H1 (cell line): ENCODE results near the gene LSM4. TPM values are rescaled to one million over a fixed set of nuclear protein-coding genes. Genes with fewer than 3 reads are reported as not detected.

Source experiments
- ASH2L ChIP-seq: fragments of 200-600, 300-600 bp; sonication (generic); IDR thresholded peaks from one replicate; pipeline ENCODE4 v1.7.1; 2017; ENCODE audit warnings: low read length
- BCL11A ChIP-seq, 2 experiments: IDR thresholded peaks; one replicate each; pipeline ENCODE4 v1.6.1; 2011; ENCODE audit warnings: low read depth in 2 of 2, low read length in 2 of 2, mild to moderate bottlenecking in 2 of 2
- BRCA1 ChIP-seq: IDR thresholded peaks from 2 replicates; pipeline ENCODE4 v1.6.1; 2012; ENCODE audit warnings: low read depth, low read length, improper control_type of control experiment
- CHD1 ChIP-seq: IDR thresholded peaks from 2 replicates; pipeline ENCODE4 v1.6.1; 2012; ENCODE audit warnings: low read depth, low read length, improper control_type of control experiment
- CHD2 ChIP-seq: IDR thresholded peaks from 2 replicates; pipeline ENCODE4 v1.6.1; 2012; ENCODE audit warnings: low read length, improper control_type of control experiment
- CTBP2 ChIP-seq: IDR thresholded peaks from 2 replicates; pipeline ENCODE4 v1.7.0; 2011; ENCODE audit warnings: borderline replicate concordance, mild to moderate bottlenecking, moderate library complexity, mixed read lengths, low read length; ENCODE audit not compliant: insufficient read depth, insufficient read length
- EGR1 ChIP-seq: IDR thresholded peaks from 2 replicates; pipeline ENCODE4 v1.6.1; 2011; ENCODE audit warnings: low read depth, low read length, borderline replicate concordance
- GABPA ChIP-seq: IDR thresholded peaks from 2 replicates; pipeline ENCODE4 v1.6.1; 2011; ENCODE audit warnings: mild to moderate bottlenecking, low read length, moderate library complexity, borderline replicate concordance; ENCODE audit not compliant: insufficient read depth
- MAX ChIP-seq: IDR thresholded peaks from 2 replicates; pipeline ENCODE4 v1.6.1; 2012; ENCODE audit warnings: inconsistent platforms
- POLR2A ChIP-seq, 2 experiments: IDR thresholded peaks; 1 replicate in 1 of 2; 2 replicates in 1 of 2; pipeline ENCODE4 v1.6.1; 2011; ENCODE audit warnings: low read depth in 2 of 2, low read length in 2 of 2, mild to moderate bottlenecking in 2 of 2; ENCODE audit errors: control extremely low read depth in 1 of 2
- POLR2AphosphoS5 ChIP-seq: IDR thresholded peaks from 2 replicates; pipeline ENCODE4 v1.6.1; 2011; ENCODE audit warnings: low read depth, low read length
- RBBP5 ChIP-seq: IDR thresholded peaks from 2 replicates; pipeline ENCODE4 v1.7.1; 2012; ENCODE audit warnings: low read depth, mild to moderate bottlenecking, inconsistent platforms, low read length, moderate library complexity, borderline replicate concordance
- RFX5 ChIP-seq: IDR thresholded peaks from 2 replicates; pipeline ENCODE4 v1.6.1; 2011; ENCODE audit warnings: low read depth, low read length, improper control_type of control experiment, borderline replicate concordance
- RXRA ChIP-seq: IDR thresholded peaks from 2 replicates; pipeline ENCODE4 v1.6.1; 2011; ENCODE audit warnings: low read depth, mild to moderate bottlenecking, low read length, moderate library complexity; ENCODE audit not compliant: insufficient read depth
- SIN3A ChIP-seq, 2 experiments: IDR thresholded peaks in 1 of 2; conservative IDR thresholded peaks in 1 of 2; 2 replicates each; pipeline ENCODE4 v1.6.1; 2011 to 2012; ENCODE audit warnings: low read length in 2 of 2, improper control_type of control experiment in 1 of 2, low read depth in 1 of 2, mild to moderate bottlenecking in 1 of 2
- SIX5 ChIP-seq: IDR thresholded peaks from 2 replicates; pipeline ENCODE4 v1.6.1; 2011; ENCODE audit warnings: mild to moderate bottlenecking, low read depth, low read length
- SUZ12 ChIP-seq: fragments of 200-600 bp; sonication (generic); IDR thresholded peaks from 2 replicates; pipeline ENCODE4 v1.6.1; 2012; ENCODE audit warnings: mild to moderate bottlenecking, inconsistent platforms, low read length, moderate library complexity, mixed read lengths
- TEAD4 ChIP-seq: IDR thresholded peaks from 2 replicates; pipeline ENCODE4 v1.6.1; 2012; ENCODE audit warnings: low read depth, low read length, inconsistent platforms, mixed read lengths
- polyA plus RNA-seq, 7 experiments: library from polyadenylated mRNA; depleted of rRNA in 3 of 7; stranded (reverse) in 5 of 7; unstranded in 2 of 7; fragments of >200 nt in 5 of 7; fragments of 200-250 nt in 2 of 7; gene quantifications; 1 replicate in 5 of 7; 2 replicates in 1 of 7; 4 replicates in 1 of 7; pipeline versions ENCODE4 v1.2.1 to v1.2.3, GENCODE V29; 2011 to 2013; ENCODE audit warnings: missing spikeins in 2 of 7, mixed read lengths in 2 of 7
- total RNA-seq: library from RNA; stranded (reverse); fragmentation: NEBNext Ultra II Directional; extraction: Animal tissue kit (Norgen Biotek cat#: 25700); gene quantifications from 2 replicates; pipeline ENCODE4 v1.2.1, GENCODE V29; 2021
- TF ChIP-seq, protein P1 (sequence below): IDR thresholded peaks from 2 replicates; pipeline ENCODE4 v1.6.1; 2012; ENCODE audit warnings: low read length, inconsistent platforms
- TF ChIP-seq, protein P2 (sequence below): IDR thresholded peaks from 2 replicates; pipeline ENCODE4 v1.6.1; 2011; ENCODE audit warnings: low read depth, mild to moderate bottlenecking, low read length; ENCODE audit not compliant: insufficient read depth
- TF ChIP-seq, protein P3 (sequence below): IDR thresholded peaks from 2 replicates; pipeline ENCODE4 v1.6.1; 2012; ENCODE audit warnings: inconsistent platforms

Gene LSM4
- total and polyA plus RNA-seq, 2 of the 8 experiments (the other 6 are each of a cell fraction or from before 2014, with no cell fraction given), result 302 to 319 TPM

GRCh38 chr19:18280247-18281081 lies 42.4 kb downstream of the LSM4 start (continued):
- TF ChIP-seq ASH2L, result no peak
- no peak for TF ChIP-seq EGR1
- TF ChIP-seq, protein P1, sequence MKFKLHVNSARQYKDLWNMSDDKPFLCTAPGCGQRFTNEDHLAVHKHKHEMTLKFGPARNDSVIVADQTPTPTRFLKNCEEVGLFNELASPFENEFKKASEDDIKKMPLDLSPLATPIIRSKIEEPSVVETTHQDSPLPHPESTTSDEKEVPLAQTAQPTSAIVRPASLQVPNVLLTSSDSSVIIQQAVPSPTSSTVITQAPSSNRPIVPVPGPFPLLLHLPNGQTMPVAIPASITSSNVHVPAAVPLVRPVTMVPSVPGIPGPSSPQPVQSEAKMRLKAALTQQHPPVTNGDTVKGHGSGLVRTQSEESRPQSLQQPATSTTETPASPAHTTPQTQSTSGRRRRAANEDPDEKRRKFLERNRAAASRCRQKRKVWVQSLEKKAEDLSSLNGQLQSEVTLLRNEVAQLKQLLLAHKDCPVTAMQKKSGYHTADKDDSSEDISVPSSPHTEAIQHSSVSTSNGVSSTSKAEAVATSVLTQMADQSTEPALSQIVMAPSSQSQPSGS, result no peak
- TF ChIP-seq CHD1, result no peak; the same call in 1 of the 2 replicates
- no peak for TF ChIP-seq SUZ12
- peak; percentile 97 for TF ChIP-seq POLR2AphosphoS5
- TF ChIP-seq MAX, result peak; percentile 52; the same call in 1 of the 2 replicates
- TF ChIP-seq, protein P2, sequence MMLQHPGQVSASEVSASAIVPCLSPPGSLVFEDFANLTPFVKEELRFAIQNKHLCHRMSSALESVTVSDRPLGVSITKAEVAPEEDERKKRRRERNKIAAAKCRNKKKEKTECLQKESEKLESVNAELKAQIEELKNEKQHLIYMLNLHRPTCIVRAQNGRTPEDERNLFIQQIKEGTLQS, result no peak
- TF ChIP-seq BCL11A (IDR thresholded peaks at IDR 0.05; ENCODE audit: low read depth in 2 of 2, low read length in 2 of 2), result no peak
- no peak for TF ChIP-seq SIX5
- TF ChIP-seq RBBP5, result peak; percentile 27; the same call in 1 of the 2 replicates
- TF ChIP-seq RXRA, result no peak
- peak; percentile 58 to 74 for TF ChIP-seq POLR2A (IDR thresholded peaks at IDR 0.05; ENCODE audit: control extremely low read depth in 1 of 2, low read depth in 2 of 2, low read length in 2 of 2)
- 0 out of 2 replicates have a peak, but pooled peaks have one; percentile 17 for TF ChIP-seq GABPA
- no peak for TF ChIP-seq CTBP2
- no peak for TF ChIP-seq CHD2
- TF ChIP-seq, protein P3, sequence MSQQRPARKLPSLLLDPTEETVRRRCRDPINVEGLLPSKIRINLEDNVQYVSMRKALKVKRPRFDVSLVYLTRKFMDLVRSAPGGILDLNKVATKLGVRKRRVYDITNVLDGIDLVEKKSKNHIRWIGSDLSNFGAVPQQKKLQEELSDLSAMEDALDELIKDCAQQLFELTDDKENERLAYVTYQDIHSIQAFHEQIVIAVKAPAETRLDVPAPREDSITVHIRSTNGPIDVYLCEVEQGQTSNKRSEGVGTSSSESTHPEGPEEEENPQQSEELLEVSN, result peak; percentile 48; the same call in 1 of the 2 replicates
- no peak for TF ChIP-seq TEAD4
- TF ChIP-seq SIN3A (conservative IDR thresholded peaks at IDR 0.05 in 1 of 2, IDR thresholded peaks at IDR 0.05 in 1 of 2; ENCODE audit: low read depth in 1 of 2, low read length in 2 of 2), result peak in 1 of 2 experiments; percentile 37; a peak in 1 of 4 replicates
- TF ChIP-seq BRCA1, result no peak
- no peak for TF ChIP-seq RFX5
